GM19452 (cell line): Measurements from ENCODE around the gene CNOT11.

Experiments
- ATAC-seq: cut with Tn5 transposase; IDR thresholded peaks from one replicate; pipeline ENCODE4 v1.9.1; 2021; ENCODE audit not compliant: unreplicated experiment

The CNOT11 gene

DNA sequence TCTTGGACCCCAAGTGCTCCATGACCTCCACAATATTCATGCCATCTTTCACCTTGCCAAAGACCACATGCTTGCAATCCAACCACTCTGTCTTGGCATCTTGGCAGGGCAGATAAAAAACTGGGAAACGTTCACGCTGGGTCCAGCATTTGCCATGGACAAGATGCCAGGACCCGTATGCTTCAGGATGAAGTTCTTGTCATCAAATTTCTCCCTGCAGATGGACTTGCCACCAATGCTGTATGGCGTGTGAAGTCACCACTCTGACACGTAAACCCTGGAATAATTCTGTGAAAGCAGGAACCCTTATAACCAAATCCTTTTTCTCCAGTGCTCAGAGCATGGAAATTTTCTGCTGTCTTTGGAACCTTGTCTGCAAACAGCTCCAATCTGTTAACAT is 21.5 kb downstream of the CNOT11 start:
- no peak for ATAC-seq

DNA sequence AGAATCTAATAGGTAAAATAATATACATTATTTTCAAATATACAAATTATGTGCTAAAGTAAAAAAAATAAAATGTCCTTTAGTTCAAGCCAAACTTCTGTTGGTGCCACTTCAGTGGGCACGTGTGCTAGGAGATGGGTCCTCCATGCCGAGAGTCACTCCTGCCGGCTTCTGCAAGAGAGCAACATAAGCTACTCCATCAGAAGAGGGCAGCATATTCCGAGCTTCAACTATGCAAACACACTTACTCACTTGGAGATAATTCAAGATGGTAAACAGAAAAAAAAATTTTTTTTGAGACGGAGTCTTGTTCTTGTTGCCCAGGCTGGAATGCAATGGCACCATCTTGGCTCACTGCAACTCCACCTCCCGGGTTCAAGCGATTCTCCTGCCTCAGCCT is 24.4 kb downstream of the CNOT11 start:
- no peak for ATAC-seq

DNA sequence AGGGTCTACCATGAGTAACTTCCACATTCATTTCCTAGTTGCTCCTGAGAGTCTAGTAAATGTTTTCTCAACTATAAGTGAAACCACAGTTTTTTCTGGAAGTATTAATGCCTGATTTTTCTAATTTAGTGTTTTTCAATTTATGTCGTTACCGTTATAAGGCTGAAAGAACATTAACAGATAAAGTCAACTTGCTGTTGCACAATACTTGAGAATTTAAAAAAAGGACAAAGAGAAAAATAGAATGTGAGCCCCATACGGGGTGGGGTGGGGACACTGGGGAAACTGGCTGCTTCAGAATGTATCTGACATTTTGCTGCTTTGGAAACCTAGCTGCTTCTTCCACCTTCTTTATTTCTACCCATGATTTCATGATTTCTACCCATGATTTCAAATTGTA is 26.2 kb downstream of the CNOT11 start:
- no peak for ATAC-seq

DNA sequence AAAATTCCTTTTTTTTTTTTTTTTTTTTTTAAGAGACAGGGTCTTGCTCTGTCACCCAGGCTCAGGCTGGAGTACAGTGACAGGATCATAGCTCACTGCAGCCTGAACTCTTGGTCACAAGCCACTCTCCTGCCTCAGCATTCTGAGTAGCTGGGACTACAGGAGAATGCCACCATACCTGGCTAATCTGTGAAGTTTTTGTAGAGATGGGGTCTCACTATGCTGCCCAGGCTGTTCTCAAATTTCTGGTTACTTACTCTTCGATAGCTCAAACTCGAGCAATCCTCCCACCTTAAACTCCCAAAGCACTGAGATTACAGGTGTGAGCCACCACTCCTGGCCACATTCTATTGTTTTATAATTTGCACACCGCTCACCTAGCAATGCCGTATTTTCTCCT is 28.8 kb downstream of the CNOT11 start:
- no peak for ATAC-seq

DNA sequence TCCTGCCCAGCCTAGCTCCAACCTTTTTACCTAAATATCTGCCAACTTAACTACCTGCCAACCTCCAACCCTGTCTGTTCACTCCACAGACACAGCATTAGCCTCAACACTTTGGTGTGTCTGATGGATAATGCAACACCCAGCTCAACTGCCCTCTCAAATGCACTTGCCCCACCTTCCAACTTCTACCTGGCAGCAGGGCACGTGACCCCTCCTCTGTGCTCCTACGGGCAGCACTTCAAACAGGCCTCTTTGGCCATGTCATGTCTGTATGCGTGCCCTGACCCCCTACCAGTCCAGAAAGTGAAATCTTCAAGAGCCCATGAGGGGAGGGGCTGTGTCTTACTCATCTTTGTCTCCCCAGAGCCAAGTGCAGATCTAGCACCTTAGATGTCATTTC is 30.3 kb downstream of the CNOT11 start:
- ATAC-seq: no peak

DNA sequence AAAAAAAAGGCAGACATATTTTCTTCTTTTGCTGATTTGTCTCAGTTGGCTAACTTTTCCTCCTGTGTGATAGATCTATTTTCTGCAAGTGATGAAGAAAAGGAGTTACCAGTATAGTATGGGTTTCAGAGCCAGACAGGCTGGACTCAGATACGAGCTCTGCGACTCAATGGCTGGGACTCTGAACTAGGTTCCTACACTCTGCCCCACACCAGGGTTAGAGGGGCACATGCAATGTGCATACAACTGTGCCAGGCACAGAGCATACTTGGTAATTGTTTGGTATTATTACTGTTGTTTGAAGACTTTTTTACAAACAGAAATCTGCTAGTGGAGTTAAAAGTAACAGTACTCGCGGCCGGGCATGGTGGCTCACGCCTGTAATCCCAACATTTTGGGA is 34.0 kb downstream of the CNOT11 start:
- ATAC-seq: no peak

DNA sequence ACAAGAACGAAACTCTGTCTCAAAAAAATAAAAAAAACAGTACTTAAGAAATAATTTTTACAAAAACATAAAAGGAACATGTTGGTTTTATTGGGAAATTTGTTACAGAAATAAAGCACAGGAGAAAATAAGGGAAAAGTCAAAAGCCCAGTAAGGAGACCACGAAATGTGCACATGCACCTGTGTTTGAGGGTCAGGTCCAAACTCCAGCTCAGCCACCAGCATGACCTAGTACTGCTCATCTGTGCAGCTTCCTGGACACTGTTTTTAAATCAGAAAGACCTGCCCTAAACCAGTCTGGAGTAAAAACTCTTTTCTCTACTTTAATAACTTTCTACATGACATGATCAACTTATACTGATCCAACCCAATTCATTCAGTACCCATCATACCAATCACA is 34.6 kb downstream of the CNOT11 start:
- ATAC-seq: no peak

DNA sequence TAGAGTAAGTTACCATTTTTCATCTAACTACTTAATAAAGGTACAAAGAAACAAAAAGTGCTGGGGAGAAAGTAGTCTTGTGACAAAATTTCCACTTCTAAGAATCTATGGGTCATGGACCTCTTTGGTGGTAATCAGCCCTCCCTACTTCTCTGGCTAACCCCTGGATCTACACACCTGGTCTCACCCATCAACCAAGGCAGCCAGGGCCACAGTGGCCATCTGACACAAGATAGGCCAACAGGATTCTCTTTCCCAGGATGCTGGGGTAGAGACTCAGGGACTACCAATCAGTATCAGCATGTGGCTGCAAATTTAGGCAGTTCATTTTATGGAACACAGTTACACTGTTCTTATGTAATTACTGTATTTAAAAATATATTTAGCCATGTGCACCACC is 38.0 kb downstream of the CNOT11 start:
- ATAC-seq: no peak

DNA sequence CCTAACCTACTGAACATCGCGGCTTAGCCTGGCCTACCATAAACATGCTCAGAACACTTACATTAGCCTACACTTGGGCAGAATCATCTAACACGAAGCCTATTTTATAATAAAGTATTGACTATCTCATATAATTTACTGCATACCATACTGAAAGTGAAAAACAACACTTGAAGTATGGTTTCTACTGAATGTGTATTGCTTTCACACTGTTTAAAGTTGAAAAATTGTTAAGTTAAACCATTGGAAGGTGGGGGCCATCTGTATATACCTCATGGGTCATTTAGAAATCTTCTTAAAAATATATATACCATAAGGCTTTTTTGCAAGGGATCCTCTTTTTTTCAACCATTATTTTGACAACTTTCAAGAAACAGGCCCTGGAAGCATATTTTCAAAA is 39.3 kb downstream of the CNOT11 start:
- peak; percentile 74 for ATAC-seq

DNA sequence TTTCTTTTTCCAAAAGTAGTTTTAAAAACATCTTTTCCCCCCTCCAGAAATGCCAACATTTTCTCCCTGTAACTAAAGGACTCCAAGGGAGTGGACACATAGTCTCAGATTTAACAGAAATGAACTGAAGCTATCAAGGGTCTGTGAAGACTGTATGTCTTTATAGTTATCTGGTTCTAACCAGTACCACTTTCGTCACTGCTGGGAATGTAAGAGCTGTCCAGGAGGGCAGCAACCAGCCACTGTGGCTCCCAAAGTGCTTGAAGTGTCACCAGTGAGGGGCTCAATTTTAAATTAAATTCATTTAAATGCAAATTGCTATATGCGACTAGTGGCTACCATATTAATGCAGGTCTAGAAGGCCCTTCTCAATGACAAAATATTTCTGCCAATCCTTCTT is 40.9 kb downstream of the CNOT11 start:
- no peak for ATAC-seq

DNA sequence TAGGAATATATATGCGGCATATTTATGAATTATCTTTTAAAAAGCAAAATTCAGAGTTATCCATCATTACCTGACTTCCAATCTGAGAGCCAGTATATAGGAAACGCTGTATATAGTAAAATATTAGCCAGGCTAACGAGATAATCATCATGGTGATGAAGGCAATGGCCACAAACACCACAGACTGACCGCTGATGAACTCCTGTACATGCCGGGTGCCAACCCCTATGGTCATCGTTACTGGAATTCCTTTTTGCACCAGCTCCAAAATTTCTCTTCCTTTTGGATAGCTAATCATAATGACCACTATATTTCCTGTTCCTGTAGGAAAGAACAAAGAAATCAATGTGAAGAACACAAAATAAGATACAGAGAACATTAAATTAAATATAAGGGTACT is 42.2 kb downstream of the CNOT11 start:
- ATAC-seq: no peak

DNA sequence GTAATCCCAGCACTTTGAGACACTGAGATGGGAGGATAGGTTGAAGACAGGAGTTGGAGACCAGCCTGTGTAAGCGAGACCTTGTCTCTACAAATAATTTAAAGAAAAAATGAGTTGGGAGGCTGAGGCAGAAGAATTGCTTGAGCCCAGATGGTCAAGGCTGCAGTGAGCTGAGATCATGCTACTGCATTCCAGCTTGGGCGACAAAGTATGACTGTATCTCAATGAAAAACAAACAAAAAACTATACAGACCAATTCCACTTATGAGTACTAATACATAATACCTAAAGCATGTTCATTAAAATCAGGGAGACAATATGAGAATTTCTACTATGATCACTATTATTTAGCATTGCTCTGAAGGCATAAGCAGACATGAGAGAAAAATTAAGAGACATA is 43.2 kb downstream of the CNOT11 start:
- ATAC-seq: no peak

DNA sequence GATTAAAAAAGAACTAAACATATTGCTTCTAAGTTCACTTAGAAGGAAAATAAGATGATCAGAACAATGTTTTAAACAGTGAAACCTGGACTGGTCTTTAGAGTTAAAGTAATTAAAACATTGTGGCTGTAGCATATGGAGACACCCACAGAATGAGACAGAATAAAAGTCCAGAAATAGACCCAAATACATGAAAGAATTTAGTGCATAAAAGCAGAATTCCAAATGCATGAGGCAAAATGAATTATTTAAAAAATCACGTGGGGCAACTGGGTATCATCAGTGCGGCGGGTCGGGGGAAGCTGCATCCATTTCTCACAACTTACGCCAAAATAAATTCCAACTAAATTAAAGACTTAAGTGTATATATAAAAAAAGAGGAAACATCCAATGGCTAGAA is 43.7 kb downstream of the CNOT11 start:
- ATAC-seq: no peak

DNA sequence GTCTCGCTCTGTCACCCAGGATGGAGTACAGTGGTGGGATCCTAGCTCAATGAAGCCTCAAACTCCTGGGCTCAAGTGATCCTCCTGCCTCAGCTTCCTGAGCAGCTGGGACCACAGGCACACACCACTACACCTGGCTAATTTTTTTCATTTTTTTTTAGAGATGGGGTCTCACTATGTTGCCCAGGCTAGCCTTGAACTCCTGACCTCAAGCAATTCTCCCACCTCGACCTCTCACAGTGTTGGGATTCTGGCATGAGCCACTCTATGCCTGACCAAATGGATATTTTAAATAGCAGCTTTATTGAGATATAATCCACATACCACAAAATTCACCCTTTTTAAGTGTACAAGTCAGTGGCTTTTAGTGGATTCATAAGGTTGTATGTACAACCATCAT is 44.7 kb downstream of the CNOT11 start:
- no peak for ATAC-seq

DNA sequence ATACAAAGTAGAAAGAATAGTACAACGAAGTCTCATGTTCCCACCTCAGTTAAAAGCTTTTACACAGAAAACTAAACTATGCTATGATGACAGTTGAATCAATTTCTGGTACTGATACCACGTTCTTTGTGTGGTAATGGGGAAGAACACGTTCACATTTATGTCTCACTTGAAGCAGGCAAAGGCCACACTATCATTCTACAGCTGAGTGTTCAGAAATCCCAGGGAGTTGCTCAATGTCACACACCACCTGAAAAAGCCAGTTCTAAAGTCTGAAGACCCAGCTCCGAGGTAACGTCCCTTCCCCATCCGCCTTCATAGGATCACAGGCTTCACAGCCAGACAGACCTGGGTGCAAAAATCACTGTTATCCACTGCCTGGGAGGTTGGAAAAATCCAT is 46.9 kb downstream of the CNOT11 start:
- ATAC-seq: no peak

DNA sequence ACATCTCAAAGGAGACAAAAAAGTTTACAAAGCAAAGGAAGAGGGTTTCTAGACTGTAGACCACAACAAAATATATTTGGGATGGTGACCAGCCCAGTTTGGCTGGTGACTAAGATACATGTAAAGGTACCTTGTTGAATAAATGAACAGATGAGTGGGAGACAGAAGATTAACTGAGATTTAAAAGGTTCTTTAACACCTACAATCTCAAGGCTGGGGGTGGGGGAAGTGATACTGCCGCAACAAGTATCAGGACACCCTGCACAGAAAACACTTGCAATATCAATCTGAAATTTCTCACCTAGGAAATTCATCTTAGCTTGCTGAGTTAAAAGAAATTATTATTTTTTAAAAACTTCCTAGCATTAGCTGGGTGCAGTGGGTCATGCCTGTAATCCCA is 47.5 kb downstream of the CNOT11 start:
- no peak for ATAC-seq

DNA sequence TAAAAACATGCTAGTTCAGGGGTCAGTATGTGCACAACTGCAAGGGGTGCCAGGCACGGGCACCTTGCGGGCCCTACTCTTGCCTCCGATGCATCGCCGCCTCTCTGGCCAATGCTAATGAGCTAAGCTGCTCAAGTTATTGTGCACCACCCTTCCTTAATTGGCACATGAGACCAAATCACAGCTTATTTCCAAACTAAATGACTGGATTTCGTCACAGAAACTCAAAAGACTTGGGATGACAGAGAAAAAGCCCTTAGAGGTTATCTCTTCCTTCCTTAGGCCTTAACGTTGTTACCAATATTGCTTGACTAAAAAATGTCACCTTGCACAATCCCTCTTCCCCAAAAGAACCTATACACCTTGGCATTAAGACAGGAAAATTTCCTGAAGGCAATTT is 48.1 kb downstream of the CNOT11 start:
- ATAC-seq: no peak

DNA sequence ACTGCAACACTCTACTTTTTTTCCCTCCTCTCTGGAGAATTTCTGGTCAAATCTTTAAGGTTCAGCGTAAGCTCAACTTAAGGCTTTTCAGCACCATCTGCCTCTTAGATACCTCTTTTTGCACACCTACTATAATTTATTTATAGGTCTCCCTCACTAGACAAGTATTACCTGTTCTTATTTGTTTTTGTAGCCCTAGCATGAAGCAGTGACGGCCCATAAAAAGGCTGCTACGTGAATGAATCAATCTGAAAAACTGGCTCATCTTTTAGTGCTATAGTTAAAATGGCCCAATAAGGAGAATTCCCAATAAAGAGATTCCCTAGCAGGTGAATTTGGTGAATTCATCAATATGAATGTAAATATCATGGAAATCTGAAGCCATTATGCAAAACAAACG is 49.3 kb downstream of the CNOT11 start:
- no peak for ATAC-seq

DNA sequence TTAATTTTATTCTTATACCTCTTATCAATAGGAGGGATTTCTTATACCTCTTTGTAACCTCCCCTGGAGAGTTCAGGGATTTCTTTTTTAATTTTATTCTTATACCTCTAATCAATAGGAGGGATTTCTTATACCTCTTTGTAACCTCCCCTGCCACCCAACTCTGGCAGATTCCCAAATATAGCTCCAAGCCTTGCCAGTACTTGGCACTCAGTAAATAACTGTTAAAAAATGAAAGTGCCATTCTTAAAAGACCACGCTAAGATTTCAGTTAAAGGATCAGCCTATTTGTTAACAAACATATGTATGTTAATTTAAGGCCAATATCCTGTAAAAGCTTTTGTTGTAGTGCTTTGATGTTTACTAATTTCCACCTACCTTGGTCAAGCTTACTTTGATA is 51.0 kb downstream of the CNOT11 start:
- ATAC-seq: no peak

DNA sequence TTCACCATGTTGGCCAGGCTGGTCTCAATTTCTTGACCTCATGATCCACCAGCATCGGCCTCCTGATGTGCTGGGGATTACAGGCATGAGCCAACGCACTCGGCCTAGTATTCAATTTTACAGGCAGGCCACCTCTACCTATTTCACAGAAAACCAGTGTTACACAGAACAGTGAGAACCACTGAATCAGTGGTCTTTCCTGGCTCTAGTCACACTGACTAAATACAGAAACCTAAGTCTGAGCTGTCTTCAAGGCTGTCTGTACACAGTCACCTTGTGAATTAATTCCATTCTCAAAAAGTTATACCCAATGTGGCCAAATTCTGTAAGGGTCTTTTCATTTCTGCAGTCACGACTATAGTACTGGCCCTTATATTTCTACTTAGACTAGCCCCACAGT is 52.3 kb downstream of the CNOT11 start:
- ATAC-seq: no peak

DNA sequence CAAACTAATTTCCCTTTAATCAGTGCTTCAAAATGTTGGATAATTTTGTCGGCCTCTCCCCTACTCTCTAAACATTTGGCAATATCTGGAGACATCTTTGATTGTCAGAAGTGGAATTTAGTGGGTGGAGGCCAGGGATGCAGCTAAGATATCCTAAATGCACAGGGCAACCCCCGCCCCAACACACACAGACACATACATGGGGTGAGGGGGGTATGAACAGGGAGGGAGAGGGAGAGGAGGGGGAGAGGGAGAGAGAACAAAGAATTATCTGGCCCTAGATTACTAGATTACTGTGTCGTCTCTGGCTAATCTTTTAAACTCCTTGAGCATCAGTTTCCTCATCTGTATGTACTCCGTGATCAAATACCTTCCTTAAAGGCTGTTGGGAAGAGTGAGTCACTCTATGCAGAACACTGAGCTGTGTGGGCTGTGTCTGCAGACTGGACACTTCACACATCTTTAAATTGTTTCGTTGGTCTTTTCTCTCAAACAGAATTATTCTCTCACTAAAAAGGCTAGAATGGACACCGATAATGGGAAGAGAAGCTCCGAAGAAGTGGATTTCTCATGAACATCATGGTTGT is 52.9 kb downstream of the CNOT11 start:
- no peak for ATAC-seq

DNA sequence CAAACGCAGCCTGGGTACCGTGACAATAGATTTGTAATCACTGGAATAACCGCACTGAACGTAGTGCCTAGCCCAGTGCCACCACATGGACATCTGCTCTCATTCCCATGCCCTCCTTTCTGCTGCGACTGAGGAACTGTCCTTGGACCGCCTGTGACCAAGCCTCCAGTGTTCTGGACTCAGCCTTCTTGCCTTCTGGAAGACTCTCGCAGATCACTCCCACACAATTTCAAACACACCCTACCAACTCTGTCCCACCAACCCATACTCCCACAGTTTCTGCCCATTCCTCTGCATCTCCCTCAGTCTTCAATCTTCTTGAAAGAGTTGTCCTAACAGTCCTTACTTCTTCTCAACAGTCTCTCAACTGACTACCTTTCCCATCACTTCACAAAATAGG is 53.7 kb downstream of the CNOT11 start:
- peak; percentile 5 for ATAC-seq

DNA sequence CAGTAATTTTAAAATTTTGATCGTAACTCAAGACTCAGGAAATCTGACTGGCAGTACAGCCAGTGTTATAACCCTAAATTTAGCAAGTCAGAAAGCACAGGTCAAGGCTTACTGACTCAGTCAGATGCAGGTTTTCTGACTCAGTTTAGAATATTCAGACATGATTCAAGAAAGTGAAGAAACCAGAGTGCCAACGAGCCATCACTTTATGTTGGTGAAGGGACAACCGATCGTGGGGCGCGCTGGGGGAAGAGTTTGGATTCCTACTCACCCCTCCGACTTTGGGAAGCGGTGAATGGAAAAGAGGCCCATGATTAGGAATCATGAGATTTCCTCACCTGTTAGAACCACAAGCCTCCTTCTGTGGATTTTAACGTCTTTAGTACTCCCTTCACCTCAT is 54.8 kb downstream of the CNOT11 start:
- ATAC-seq: no peak

DNA sequence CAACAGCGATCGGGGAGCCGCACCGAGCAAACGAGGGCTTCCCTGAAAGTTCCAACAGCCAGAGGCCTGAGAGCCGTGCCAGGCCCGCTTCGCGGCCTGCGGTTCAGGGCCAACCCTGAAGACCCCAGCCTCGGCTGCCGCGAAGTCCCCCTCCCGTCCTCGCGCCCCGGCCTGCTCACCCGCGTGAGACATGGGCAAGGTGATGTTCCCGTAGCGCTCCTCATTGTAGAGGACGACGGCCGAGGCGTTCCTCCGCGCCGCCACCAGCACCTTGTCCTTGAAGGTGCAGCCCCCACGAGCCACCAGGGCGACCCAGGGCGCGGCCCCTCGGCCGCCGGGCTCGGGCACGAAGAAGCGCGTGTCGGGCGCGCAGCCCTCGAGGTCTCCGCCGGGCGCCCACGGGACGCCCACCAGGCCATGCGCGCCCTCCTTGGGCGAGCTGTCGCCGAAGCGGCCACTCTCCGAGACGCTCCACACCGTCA is 55.3 kb downstream of the CNOT11 start:
- peak; percentile 30 for ATAC-seq
